Caki2 (cell line): Measurements from ENCODE around the gene SETD1A. TPM values are rescaled to one million over a fixed set of nuclear protein-coding genes. Genes with fewer than 3 reads are reported as not detected.

Experiments used
- DNase-seq: peaks from one replicate; pipeline ENCODE4 v3.0.0-alpha.2; 2015; ENCODE audit warnings: low read depth
- in situ Hi-C: cut with HindIII; loops from 2 replicates; pipeline ENCODE4 v1.10.0; 2016; ENCODE audit warnings: low sequenced_read_pairs, low pct_unique_long_range_greater_than_20kb, mixed read lengths
- total RNA-seq: library from RNA; depleted of rRNA; stranded (reverse); fragments of >200 nt; shearing (Covaris generic); gene quantifications from 2 replicates; pipeline ENCODE4 v1.2.3, GENCODE V29; 2014; ENCODE audit warnings: low replicate concordance

SETD1A gene
- total RNA-seq, 1 experiment from 2014 or later: 1.2 TPM

DNA sequence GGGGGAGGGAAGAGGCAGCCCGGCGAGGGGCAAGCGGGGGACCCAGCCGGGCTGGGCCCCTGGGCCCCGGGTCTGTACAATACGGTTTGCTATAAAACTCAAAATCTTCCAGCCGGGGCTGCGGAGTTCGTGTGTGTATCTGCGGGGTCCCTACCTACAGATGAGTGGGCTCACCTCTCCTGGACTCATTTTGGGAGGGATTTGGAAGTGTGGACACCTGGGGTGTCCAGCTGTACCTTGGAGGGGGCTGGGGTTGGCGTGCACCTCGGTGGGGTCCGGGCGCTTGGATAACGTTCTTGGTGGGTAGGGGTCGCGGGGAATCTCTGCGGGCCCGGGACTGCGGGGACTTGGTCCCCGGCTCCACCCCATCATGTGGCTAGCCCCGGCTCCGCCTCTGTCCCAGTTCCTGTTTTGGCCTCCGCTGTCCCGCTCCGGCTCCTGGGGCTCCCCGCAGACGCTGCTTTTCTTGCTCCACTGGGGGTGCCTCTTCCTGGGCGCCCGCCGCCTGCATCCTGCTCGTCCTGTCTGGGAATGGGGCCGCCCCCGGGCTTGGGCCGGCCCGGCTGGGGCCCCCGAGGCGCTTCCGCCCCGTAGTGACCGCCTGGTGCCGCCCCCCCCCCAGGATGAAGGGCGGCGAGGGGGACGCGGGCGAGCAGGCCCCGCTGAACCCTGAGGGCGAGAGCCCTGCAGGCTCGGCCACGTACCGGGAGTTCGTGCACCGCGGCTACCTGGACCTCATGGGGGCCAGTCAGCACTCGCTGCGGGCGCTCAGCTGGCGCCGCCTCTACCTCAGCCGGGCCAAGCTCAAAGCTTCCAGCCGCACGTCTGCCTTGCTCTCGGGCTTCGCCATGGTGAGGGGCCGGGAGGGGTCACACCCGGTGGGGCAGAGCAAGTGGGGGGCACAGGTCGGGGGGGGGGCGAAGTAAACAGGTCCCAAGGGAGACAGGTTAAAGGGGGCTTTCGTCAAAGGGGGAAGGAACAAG, 8.6 kb upstream of the SETD1A start, which contains the start of gene ORAI3:
ORAI3 (plus strand) TSS at position 402 of the 983 bp plus-strand sequence; CDS start at position 624, 222 bp downstream.
- DNase-seq: peak; percentile 79
- in situ Hi-C loops: loop anchor here (25.0 kb wide), 1 partner anchor 187 kb away; the partner anchor contains the start of genes CFAP119 and RNF40

DNA sequence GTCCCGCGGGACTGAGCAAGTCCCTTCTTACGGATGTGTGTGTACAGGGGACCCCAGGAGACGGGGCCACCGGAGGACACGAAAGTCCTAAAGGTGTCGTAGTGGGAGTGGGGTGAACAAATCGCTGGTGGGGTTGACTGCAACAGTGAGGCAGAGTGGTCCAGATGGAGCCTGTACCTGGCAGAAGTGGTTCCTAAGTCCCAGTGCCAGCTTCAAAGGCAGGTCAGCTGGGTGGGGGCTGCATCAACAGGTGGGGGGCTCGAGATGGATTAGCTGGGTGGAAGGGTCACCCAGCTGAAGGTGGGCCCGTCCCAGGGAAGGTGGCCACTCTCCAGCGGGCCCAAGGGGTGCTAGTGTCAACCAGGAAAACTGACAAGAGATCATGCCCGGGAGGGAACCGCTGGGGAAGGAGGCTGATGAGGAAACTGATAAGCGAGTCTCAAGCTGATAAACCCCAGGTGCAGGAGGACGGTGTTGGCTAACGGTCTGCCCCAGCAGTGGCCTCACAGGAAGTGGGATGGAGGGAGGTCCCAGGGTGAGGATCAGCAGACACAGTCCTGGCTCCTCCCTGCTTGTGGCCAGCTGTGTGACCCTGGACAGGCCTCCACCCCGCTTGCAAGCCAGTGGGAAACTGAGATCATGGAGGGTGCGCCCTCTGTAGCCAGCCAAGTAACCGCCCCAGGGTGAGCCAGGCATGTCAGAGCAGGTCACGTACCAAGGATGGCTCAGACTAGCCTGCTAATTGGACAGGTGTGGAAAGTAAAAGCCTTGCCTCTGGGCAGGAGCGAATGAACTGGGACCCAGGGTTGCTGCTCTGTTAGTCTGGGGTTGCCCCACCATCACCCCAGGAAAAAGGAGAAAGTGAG, 7.7 kb upstream of the SETD1A start:
- DNase-seq: peak; percentile 99
- in situ Hi-C loops: loop anchor here (25.0 kb wide), 1 partner anchor 188 kb away; the partner anchor contains the start of genes CFAP119 and RNF40

- in situ Hi-C loops: no loop called here
- DNase-seq: no peak
These were observed 7.0 kb upstream of the SETD1A start for GRCh38 chr16:30950516-30951065.

- DNase-seq: no peak
- in situ Hi-C loops: no loop called here
These were observed 6.4 kb upstream of the SETD1A start for GRCh38 chr16:30951193-30951592.

DNA sequence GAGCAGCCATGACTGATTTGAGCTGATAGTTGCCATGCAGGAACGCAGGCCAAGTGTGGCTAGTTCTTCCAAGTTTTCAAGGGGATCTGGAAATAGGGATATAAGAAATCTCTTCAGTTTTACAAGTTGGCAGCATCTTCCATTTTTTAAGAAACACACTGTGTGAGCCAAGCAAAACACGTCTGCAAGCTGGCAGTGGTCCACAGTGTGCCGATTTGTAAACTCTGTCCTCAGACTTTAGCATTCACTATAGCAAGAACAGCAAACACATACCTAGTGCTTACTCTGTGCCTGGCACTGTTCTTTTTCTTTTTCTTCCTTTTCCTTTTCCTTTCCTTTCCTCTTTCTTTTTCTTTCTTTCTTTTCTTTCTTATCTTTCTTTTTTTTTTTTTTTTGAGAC, 5.8 kb upstream of the SETD1A start:
- in situ Hi-C loops: no loop called here
- DNase-seq: no peak

GRCh38 chr16:30953111-30953510, 4.4 kb upstream of the SETD1A start:
- no peak for DNase-seq
- in situ Hi-C loops: no loop called here

DNA sequence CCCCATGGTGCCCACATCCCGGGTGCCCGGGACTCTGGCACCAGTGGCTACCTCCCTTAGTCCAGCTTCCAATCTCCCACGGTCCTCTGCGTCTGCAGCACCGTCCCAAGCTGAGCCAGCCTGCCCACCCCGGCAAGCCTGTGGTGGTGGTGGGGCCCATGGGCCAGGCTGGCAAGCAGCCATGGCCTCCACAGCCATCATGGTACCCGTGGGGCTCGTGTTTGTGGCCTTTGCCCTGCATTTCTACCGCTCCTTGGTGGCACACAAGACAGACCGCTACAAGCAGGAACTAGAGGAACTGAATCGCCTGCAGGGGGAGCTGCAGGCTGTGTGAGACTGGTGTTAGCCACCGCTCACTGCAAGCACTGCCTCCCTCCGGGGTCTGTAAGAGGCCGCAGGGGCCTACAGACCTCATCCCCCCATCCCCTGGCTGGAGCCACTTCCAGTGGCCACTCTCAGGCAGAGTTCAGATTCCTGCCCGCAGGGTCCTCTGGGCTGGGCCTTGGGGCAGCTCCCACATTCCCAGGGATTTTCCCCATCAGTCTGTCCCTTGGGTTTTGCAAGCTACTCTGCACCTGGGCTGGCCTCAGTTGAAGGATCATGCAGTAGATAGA, 3.9 kb upstream of the SETD1A start:
- peak; percentile 59 for DNase-seq
- in situ Hi-C loops: no loop called here

DNA sequence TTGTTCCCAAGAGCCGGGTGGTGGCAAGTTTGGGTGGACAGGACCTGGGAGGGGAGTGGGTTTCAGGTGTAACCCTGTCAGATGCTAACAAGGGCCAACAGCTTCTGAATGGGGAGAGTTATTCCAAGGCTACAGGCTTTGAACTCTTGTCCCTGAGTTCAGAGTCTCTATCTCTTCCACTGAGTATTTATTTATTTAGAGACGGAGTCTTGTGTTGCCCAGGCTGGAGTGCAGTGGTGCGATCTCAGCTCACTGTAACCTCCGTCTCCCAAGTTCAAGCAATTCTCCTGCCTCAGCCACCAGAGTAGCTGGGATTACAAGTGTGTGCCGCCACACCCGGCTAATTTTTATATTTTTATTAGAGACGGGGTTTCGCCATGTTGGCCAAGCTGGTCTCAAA, 2.6 kb upstream of the SETD1A start:
- in situ Hi-C loops: no loop called here
- DNase-seq: no peak

GRCh38 chr16:30956601-30957455, 726 bp upstream of the SETD1A start:
- in situ Hi-C loops: no loop called here

DNA sequence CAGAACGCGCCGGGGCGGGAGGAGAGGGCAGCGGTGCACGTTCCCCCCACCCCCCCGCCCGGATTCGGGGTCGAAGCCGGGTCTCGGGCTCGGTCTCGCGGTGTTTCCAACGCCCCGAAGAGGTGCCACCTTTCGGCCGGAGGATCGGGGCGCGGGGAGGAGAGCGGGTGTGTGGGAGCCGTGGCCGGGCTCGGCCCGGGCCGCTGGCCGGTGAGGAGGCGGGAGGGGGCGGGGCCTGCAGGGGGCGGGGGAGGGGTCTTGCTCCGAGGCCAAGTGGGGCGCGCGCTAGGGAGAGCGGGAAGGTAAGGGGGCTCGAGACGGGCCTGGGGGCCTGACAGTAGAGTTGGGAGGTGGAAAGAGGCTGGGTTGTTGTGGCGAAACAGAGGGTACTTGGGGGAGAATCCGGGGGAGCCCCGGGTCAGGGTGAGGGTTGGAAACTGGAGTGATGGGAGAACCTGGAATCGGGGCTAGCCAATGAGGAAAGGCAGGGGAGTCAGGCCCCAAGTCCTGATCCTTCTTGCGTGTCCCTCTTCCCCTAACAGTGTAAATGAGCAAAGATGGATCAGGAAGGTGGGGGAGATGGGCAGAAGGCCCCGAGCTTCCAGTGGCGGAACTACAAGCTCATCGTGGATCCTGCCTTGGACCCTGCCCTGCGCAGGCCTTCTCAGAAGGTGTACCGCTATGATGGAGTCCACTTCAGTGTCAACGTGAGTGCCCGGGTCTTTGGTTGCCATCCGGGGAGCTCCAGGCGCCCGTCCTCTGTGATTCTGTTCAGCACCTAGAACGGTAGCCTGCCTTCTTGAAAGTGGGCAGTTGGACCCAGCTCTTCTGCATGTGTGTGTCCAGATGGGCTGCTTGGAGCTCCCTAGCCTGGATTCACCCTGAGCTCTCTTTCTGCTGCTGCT, 873 bp downstream of the SETD1A start:
- in situ Hi-C loops: no loop called here
- DNase-seq: no peak

More at GRCh38 chr16:30956601-30957455, 726 bp upstream of the SETD1A start:
- DNase-seq: peak; percentile 90

- DNase-seq: no peak
- in situ Hi-C loops: no loop called here
These were observed 3.8 kb downstream of the SETD1A start for GRCh38 chr16:30961384-30961783.

- DNase-seq: no peak
- in situ Hi-C loops: no loop called here
These were observed 6.5 kb downstream of the SETD1A start for GRCh38 chr16:30963925-30964511.

DNA sequence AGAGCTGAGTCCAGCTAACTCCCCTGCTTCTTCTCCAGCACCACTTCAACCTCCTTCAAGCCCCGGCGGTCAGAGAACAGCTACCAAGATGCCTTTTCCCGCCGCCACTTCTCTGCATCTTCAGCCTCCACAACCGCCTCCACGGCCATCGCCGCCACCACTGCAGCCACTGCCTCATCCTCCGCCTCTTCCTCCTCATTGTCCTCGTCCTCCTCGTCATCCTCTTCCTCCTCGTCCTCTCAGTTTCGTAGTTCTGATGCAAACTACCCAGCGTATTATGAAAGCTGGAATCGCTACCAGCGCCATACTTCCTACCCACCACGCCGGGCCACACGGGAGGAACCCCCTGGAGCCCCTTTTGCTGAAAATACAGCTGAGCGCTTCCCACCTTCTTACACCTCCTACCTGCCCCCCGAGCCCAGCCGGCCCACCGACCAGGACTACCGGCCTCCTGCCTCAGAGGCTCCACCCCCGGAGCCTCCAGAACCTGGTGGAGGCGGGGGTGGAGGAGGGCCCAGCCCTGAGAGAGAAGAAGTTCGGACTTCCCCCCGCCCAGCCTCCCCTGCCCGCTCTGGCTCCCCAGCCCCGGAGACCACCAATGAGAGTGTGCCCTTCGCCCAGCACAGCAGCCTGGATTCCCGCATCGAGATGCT, 7.1 kb downstream of the SETD1A start:
- in situ Hi-C loops: no loop called here
- DNase-seq: no peak

DNA sequence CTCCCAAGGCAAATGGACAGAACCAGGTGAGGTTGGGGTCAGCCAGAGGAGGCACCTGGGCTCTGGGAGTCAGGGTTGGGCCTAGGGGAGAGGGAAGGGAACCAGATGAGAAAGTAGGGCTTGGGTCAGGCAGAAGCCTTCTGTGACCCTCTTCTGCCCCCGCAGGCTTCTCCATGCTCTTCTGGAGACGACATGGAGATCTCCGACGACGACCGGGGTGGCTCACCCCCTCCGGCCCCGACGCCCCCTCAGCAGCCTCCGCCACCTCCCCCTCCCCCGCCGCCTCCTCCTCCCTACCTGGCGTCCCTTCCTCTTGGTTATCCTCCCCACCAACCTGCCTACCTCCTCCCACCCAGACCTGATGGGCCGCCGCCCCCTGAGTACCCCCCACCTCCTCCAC, 7.9 kb downstream of the SETD1A start:
- in situ Hi-C loops: no loop called here
- no peak for DNase-seq

GRCh38 chr16:30966033-30966619, 8.6 kb downstream of the SETD1A start:
- in situ Hi-C loops: no loop called here
- no peak for DNase-seq
